Measurements from ENCODE around the gene KLHL29.

KLHL29 gene

GRCh38 chr2:23522726-23523372 is 137.9 kb downstream of the KLHL29 start:
- Histone ChIP-seq H3K9me2 (replicated peaks; ENCODE audit: control insufficient read depth, low read length) (no peaks in the 10 kb centered on the region), H3K27me3 (ENCODE audit: control insufficient read depth, low read length) (no peaks in the 10 kb centered on the region), H3K4me1 (ENCODE audit: control insufficient read depth, low read length) (no peaks in the 10 kb centered on the region), H3K4me3 (ENCODE audit: low read length) (no peak overlapping the region), H3K4me2 (ENCODE audit: low read length) (no peak overlapping the region), H3K27ac (ENCODE audit: low read depth, low read length) (no peak overlapping the region), H3K36me3 (ENCODE audit: control insufficient read depth, low read length) (no peaks in the 10 kb centered on the region), H4K20me1 (ENCODE audit: control insufficient read depth, insufficient read depth, low read depth, low read length) (no peaks in the 10 kb centered on the region), H3F3A (ENCODE audit: control insufficient read depth, insufficient read depth) (no peaks in the 10 kb centered on the region), H3K79me2 (ENCODE audit: control insufficient read depth, low read length) (no peaks in the 10 kb centered on the region), H3K9me3 (ENCODE audit: control insufficient read depth, insufficient read depth, low read length) (no peaks in the 10 kb centered on the region)
- TF ChIP-seq EZH2phosphoT487 (IDR thresholded peaks at IDR 0.05; ENCODE audit: borderline replicate concordance, low read length) (no peak), CTCF (IDR thresholded peaks at IDR 0.05; ENCODE audit: low read depth, low read length, poor library complexity, severe bottlenecking) (no peak)

GRCh38 chr2:23523373-23524260 is 138.6 kb downstream of the KLHL29 start:
- Histone ChIP-seq H3K27me3 (ENCODE audit: control insufficient read depth, low read length) (no peaks in the 10 kb centered on the region), H3K36me3 (ENCODE audit: control insufficient read depth, low read length) (no peaks in the 10 kb centered on the region), H3K9me3 (ENCODE audit: control insufficient read depth, insufficient read depth, low read length) (no peaks in the 10 kb centered on the region), H3K79me2 (ENCODE audit: control insufficient read depth, low read length) (no peaks in the 10 kb centered on the region), H3K4me3 (ENCODE audit: low read length) (no peak overlapping the region), H3K27ac (ENCODE audit: low read depth, low read length) (no peak overlapping the region), H3K4me1 (ENCODE audit: control insufficient read depth, low read length) (no peaks in the 10 kb centered on the region), H3F3A (ENCODE audit: control insufficient read depth, insufficient read depth) (no peaks in the 10 kb centered on the region), H4K20me1 (ENCODE audit: control insufficient read depth, insufficient read depth, low read depth, low read length) (no peaks in the 10 kb centered on the region), H3K9me2 (replicated peaks; ENCODE audit: control insufficient read depth, low read length) (no peaks in the 10 kb centered on the region), H3K4me2 (ENCODE audit: low read length) (no peak overlapping the region)
- TF ChIP-seq CTCF (IDR thresholded peaks at IDR 0.05; ENCODE audit: low read depth, low read length, poor library complexity, severe bottlenecking) (no peak), EZH2phosphoT487 (IDR thresholded peaks at IDR 0.05; ENCODE audit: borderline replicate concordance, low read length) (no peak)

- Histone ChIP-seq H3K27me3 (ENCODE audit: control insufficient read depth, low read length) (no peaks in the 10 kb centered on the region), H3K4me3 (ENCODE audit: low read length) (no peak overlapping the region), H3K79me2 (ENCODE audit: control insufficient read depth, low read length) (no peaks in the 10 kb centered on the region), H3K36me3 (ENCODE audit: control insufficient read depth, low read length) (no peaks in the 10 kb centered on the region), H3K9me3 (ENCODE audit: control insufficient read depth, insufficient read depth, low read length) (no peaks in the 10 kb centered on the region), H3K4me1 (ENCODE audit: control insufficient read depth, low read length) (no peaks in the 10 kb centered on the region), H3F3A (ENCODE audit: control insufficient read depth, insufficient read depth) (no peaks in the 10 kb centered on the region), H3K9me2 (replicated peaks; ENCODE audit: control insufficient read depth, low read length) (no peaks in the 10 kb centered on the region), H3K4me2 (ENCODE audit: low read length) (no peak overlapping the region), H4K20me1 (ENCODE audit: control insufficient read depth, insufficient read depth, low read depth, low read length) (no peaks in the 10 kb centered on the region), H3K27ac (ENCODE audit: low read depth, low read length) (no peak overlapping the region)
- TF ChIP-seq CTCF (IDR thresholded peaks at IDR 0.05; ENCODE audit: low read depth, low read length, poor library complexity, severe bottlenecking) (no peak), EZH2phosphoT487 (IDR thresholded peaks at IDR 0.05; ENCODE audit: borderline replicate concordance, low read length) (no peak)
Measured at GRCh38 chr2:23524261-23524706, 139.3 kb downstream of the KLHL29 start.
